Measurements from ENCODE around the gene P2RX3.
"Not testable (repeated sequence)": the region's sequence is repeated elsewhere in the genome, so short reads cannot be mapped to it uniquely, and the experiment has no call there.

P2RX3 gene

DNA sequence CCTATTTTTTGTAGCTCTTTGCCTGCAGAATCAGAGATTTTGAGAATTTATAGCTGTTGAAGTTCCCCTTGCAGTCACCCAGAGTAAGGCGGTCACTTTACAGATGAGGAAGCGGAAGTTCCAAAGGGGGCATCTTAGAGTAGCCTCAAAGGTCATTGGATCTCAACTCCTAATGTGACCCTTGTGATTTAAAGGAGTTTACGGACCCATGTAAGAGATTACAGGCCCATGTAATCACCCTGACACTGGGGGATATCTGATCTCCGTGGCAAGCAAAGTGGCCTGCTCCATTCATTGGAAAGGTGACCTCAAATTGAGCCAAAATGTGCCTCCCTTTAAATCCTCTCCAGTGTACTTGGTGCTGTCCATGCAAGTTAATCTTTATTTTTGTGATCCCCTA is 15.7 kb downstream of the P2RX3 start:
- Histone ChIP-seq H3K27me3 (ENCODE audit: insufficient read depth, low read length) (no peaks in the 10 kb centered on the region), H2AFZ (ENCODE audit: low read depth, low read length) (peak overlapping the region; percentile 76), H3K4me1 (ENCODE audit: insufficient read depth, low read length) (peaks cover 20% of the 10 kb centered on the region), H3K36me3 (ENCODE audit: insufficient read depth, low read length) (no peaks in the 10 kb centered on the region), H3K4me3 (ENCODE audit: low read length) (peak overlapping the region; percentile 15), H3K9me3 (ENCODE audit: low read length) (no peaks in the 10 kb centered on the region)

- Histone ChIP-seq H3K27me3 (ENCODE audit: insufficient read depth, low read length) (no peaks in the 10 kb centered on the region), H2AFZ (ENCODE audit: low read depth, low read length) (no peak overlapping the region), H3K4me1 (ENCODE audit: insufficient read depth, low read length) (peaks cover 20% of the 10 kb centered on the region), H3K4me3 (ENCODE audit: low read length) (no peak overlapping the region), H3K9me3 (ENCODE audit: low read length) (no peaks in the 10 kb centered on the region), H3K36me3 (ENCODE audit: insufficient read depth, low read length) (no peaks in the 10 kb centered on the region)
Observed at GRCh38 chr11:57354699-57355098, 16.5 kb downstream of the P2RX3 start.

GRCh38 chr11:57356268-57356667 is 18.1 kb downstream of the P2RX3 start:
- peaks cover 20% of the 10 kb centered on the region for H3K4me1 ChIP-seq (ENCODE audit: insufficient read depth, low read length)
- no peak overlapping the region for H3K4me3 ChIP-seq (ENCODE audit: low read length)
- no peaks in the 10 kb centered on the region for H3K36me3 ChIP-seq (ENCODE audit: insufficient read depth, low read length)
- H3K27me3 ChIP-seq (ENCODE audit: insufficient read depth, low read length), result no peaks in the 10 kb centered on the region
- no peak overlapping the region for H2AFZ ChIP-seq (ENCODE audit: low read depth, low read length)
- no peaks in the 10 kb centered on the region for H3K9me3 ChIP-seq (ENCODE audit: low read length)

DNA sequence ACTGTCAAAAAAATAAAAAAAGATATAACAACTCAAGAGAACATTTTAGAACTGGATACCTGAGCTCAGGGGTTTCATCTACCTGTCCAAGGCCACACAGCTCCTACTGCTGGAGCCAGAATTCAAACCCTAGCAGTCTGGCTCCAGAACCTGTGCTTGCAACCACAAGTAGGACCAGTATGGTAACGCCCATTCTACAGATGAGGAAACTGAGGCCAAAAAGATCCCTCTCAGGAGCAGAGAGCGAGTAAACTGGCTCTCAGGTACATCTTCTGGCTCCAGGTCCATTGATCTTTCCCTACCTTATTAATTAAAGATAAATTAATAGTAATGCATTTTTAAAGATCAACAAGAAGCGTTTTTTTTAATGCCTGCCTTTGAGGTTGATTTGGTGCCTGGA is 19.2 kb downstream of the P2RX3 start:
- Histone ChIP-seq H3K9me3 (ENCODE audit: low read length) (no peaks in the 10 kb centered on the region), H3K4me3 (ENCODE audit: low read length) (no peak overlapping the region), H3K27me3 (ENCODE audit: insufficient read depth, low read length) (no peaks in the 10 kb centered on the region), H2AFZ (ENCODE audit: low read depth, low read length) (no peak overlapping the region), H3K36me3 (ENCODE audit: insufficient read depth, low read length) (no peaks in the 10 kb centered on the region), H3K4me1 (ENCODE audit: insufficient read depth, low read length) (peaks cover 20% of the 10 kb centered on the region)

GRCh38 chr11:57357856-57358255 is 19.7 kb downstream of the P2RX3 start:
- Histone ChIP-seq H2AFZ (ENCODE audit: low read depth, low read length) (no peak overlapping the region), H3K4me3 (ENCODE audit: low read length) (no peak overlapping the region), H3K36me3 (ENCODE audit: insufficient read depth, low read length) (no peaks in the 10 kb centered on the region), H3K4me1 (ENCODE audit: insufficient read depth, low read length) (peaks cover 16% of the 10 kb centered on the region), H3K27me3 (ENCODE audit: insufficient read depth, low read length) (no peaks in the 10 kb centered on the region), H3K9me3 (ENCODE audit: low read length) (no peaks in the 10 kb centered on the region)

DNA sequence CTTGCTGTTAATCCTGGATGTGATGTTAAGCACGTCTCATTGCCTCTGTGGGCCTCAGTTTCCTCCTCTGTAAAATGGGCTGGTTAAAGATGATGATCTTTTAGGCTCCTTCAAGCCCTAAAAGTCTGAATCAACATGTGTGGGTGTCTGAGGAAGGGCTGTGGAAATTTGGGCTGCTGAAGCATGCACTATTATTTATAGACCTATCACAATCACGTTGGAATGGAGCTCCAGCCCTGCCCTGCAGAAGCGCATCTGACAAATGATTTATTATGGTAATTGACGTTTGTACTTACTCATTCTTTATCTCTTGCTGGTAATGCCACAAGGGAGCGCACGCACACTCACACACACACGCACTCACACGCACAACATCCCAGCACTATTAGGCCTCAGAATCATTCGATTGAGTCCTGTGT is 20.4 kb downstream of the P2RX3 start:
- H3K4me1 ChIP-seq (ENCODE audit: insufficient read depth, low read length), result peaks cover 9% of the 10 kb centered on the region
- no peak overlapping the region for H3K4me3 ChIP-seq (ENCODE audit: low read length)
- H2AFZ ChIP-seq (ENCODE audit: low read depth, low read length), result no peak overlapping the region
- peaks cover 4% of the 10 kb centered on the region for H3K27me3 ChIP-seq (ENCODE audit: insufficient read depth, low read length)
- H3K36me3 ChIP-seq (ENCODE audit: insufficient read depth, low read length), result no peaks in the 10 kb centered on the region
- no peaks in the 10 kb centered on the region for H3K9me3 ChIP-seq (ENCODE audit: low read length)

DNA sequence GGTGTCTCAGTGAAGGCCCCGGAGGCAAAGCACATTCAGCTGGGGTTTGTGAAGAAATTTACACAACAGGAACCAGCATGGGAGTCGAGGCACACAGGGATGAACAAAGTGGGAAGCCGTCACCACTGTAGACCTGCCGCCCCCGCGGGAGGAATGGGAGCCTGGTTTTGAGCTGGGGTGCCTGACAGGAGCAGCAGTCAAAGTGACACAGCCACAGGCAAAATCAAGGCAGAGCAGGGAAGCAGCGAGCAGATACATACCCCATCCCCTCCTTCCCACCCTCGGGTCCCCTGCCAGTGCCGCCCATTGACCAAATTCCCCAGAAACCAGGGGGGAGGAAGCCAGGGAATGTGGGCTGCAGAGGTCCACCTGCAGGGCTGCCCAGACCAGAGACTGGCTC is 20.8 kb downstream of the P2RX3 start:
- H3K9me3 ChIP-seq (ENCODE audit: low read length), result no peaks in the 10 kb centered on the region
- H3K36me3 ChIP-seq (ENCODE audit: insufficient read depth, low read length), result no peaks in the 10 kb centered on the region
- H3K4me1 ChIP-seq (ENCODE audit: insufficient read depth, low read length), result peaks cover 5% of the 10 kb centered on the region
- H3K4me3 ChIP-seq (ENCODE audit: low read length), result no peak overlapping the region
- H3K27me3 ChIP-seq (ENCODE audit: insufficient read depth, low read length), result peaks cover 4% of the 10 kb centered on the region
- no peak overlapping the region for H2AFZ ChIP-seq (ENCODE audit: low read depth, low read length)

GRCh38 chr11:57359396-57359795 is 21.2 kb downstream of the P2RX3 start:
- Histone ChIP-seq H3K4me1 (ENCODE audit: insufficient read depth, low read length) (peaks cover 2% of the 10 kb centered on the region), H3K27me3 (ENCODE audit: insufficient read depth, low read length) (peaks cover 4% of the 10 kb centered on the region), H3K4me3 (ENCODE audit: low read length) (no peak overlapping the region), H3K9me3 (ENCODE audit: low read length) (no peaks in the 10 kb centered on the region), H3K36me3 (ENCODE audit: insufficient read depth, low read length) (no peaks in the 10 kb centered on the region), H2AFZ (ENCODE audit: low read depth, low read length) (no peak overlapping the region)

DNA sequence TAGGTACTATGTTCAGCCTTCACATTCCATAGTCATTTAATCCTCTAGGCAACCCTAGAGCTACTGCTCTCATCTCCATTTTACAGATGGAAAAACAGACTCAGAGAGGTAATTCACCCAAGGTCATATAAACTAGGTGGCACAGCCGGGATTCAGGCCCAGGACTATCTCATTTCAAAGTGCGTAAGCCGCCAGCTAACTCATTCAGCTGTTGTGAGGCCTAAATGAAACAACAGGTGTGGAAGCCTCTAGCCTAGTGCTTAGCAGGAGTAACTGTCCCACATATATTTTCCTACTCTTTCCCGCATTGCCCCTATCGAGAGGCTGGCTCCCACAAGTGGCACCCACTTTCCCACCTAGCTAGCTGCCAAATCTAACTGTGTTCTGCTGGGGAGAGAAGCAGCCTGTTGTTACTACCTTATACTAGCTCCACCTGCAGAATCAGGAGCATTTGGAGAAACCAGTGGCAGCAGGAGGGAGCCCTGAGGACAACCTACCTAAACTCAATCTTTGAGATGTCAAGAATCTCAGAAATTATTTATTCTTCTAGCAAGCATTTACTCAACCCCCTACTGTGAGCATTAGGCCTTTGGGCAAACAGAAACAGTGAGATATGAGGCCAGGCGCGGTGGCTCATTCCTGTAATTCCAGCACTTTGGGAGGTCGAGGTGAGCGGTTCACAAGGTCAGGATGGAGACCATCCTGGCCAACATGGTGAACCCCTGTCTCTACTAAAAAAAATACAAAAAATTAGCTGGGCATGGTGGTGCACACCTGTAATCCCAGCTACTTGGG is 21.9 kb downstream of the P2RX3 start:
- Histone ChIP-seq H3K36me3 (ENCODE audit: insufficient read depth, low read length) (no peaks in the 10 kb centered on the region), H3K4me3 (ENCODE audit: low read length) (no peak overlapping the region), H3K27me3 (ENCODE audit: insufficient read depth, low read length) (peaks cover 4% of the 10 kb centered on the region), H2AFZ (ENCODE audit: low read depth, low read length) (no peak overlapping the region), H3K4me1 (ENCODE audit: insufficient read depth, low read length) (peaks cover 1% of the 10 kb centered on the region), H3K9me3 (ENCODE audit: low read length) (no peaks in the 10 kb centered on the region)

DNA sequence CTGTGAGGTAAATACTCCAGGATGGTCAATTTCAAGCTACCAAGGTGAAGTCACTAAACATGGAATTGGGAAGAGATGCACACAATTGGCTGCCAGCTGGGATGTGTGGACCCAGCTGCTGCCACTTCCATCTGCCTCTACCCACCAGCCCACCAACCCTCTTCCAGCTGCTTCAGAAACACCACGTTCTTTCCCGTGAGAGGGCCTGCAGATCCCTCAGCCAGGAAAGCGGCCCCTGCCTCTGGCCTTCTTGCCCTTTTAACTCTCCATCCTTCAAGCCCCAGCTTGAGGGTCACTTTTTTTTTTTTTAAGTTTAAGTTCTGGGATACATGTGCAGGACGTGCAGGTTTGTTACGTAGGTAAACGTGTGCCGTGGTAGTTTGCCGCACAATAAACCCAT is 22.8 kb downstream of the P2RX3 start:
- Histone ChIP-seq H3K36me3 (ENCODE audit: insufficient read depth, low read length) (no peaks in the 10 kb centered on the region), H3K9me3 (ENCODE audit: low read length) (no peaks in the 10 kb centered on the region), H3K4me1 (ENCODE audit: insufficient read depth, low read length) (peaks cover 10% of the 10 kb centered on the region), H3K4me3 (ENCODE audit: low read length) (no peak overlapping the region), H2AFZ (ENCODE audit: low read depth, low read length) (no peak overlapping the region), H3K27me3 (ENCODE audit: insufficient read depth, low read length) (peaks cover 4% of the 10 kb centered on the region)

DNA sequence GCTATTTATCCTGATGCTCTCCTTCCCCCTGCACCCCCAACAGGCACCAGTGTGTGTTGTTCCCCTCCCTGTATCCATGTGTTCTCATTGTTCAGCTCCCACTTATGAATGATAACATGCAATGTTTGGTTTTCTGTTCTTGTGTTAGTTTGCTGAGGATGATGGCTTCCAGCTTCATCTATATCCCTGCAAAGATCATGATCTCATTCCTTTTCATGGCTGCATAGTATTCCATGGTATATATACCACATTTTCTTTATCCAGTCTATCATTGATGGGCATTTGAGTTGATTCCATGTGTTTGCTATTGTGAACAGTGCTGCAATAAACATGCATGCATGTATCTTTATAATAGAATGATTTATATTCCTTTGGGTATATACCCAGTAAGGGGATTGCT is 23.3 kb downstream of the P2RX3 start:
- not testable (repeated sequence) for H3K9me3 ChIP-seq (ENCODE audit: low read length); H3K36me3 ChIP-seq (ENCODE audit: insufficient read depth, low read length); H3K4me3 ChIP-seq (ENCODE audit: low read length); H2AFZ ChIP-seq (ENCODE audit: low read depth, low read length); H3K27me3 ChIP-seq (ENCODE audit: insufficient read depth, low read length)
- H3K4me1 ChIP-seq (ENCODE audit: insufficient read depth, low read length), result peaks cover 10% of the 10 kb centered on the region

- Histone ChIP-seq H3K9me3 (ENCODE audit: low read length) (no peaks in the 10 kb centered on the region), H3K36me3 (ENCODE audit: insufficient read depth, low read length) (no peaks in the 10 kb centered on the region), H3K27me3 (ENCODE audit: insufficient read depth, low read length) (peaks cover 4% of the 10 kb centered on the region), H2AFZ (ENCODE audit: low read depth, low read length) (no peak overlapping the region), H3K4me3 (ENCODE audit: low read length) (no peak overlapping the region), H3K4me1 (ENCODE audit: insufficient read depth, low read length) (peaks cover 10% of the 10 kb centered on the region)
Observed at GRCh38 chr11:57361926-57362325, 23.8 kb downstream of the P2RX3 start.

DNA sequence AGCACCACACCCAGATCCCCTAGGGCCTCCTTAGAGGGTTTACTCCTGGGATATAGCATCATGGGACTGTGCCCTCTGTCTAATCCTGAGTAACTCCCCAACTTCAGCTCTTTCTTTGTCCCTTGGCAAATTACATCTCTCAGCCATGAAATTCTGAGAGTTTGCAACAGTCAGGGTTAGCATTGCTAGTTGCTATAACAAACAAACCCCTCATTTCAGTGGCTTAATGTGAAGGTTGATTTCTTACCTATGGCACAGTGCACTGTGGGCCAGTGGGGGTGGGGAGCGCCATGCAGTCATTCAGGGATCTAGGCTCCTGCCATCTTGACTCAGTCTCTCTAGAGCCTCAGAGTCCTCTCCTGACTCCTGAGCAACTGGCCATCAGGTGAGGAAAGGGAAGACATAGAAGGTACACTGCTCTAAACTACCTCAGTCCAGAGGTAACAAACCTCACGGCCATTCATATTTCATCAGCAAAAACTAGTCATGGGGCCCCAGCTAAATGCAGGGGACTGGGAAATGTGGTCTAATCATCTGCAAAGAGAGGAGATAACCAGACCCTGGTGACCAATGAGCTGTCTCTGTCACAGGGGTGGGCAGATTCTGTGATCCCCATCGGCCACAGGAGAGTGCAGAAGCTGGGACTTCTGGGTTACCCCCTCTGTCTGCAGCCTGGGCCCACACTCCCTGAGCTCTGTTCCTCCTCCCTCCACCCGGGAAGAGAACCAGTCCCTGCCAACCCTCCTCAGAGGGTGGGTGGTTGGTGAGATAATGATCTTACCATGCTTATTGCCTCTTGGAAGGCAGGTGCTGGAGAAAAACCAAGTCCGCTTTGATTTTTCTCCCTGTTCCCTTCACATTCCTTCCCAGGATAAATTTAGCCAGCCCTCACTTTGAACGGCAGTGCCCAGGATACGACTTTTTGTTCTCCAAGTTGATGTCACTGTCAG is 25.3 kb downstream of the P2RX3 start:
- Histone ChIP-seq H3K36me3 (ENCODE audit: insufficient read depth, low read length) (no peaks in the 10 kb centered on the region), H3K4me1 (ENCODE audit: insufficient read depth, low read length) (peaks cover 10% of the 10 kb centered on the region), H3K4me3 (ENCODE audit: low read length) (no peak overlapping the region), H3K9me3 (ENCODE audit: low read length) (no peaks in the 10 kb centered on the region), H2AFZ (ENCODE audit: low read depth, low read length) (no peak overlapping the region), H3K27me3 (ENCODE audit: insufficient read depth, low read length) (peaks cover 4% of the 10 kb centered on the region)

Measured in neuron (in vitro differentiated cells).